Measurements from ENCODE around the gene EMCN. TPM values are rescaled to one million over a fixed set of nuclear protein-coding genes. Genes with fewer than 3 reads are reported as not detected.

EMCN gene
- polyA plus RNA-seq, 3 donors: not detected

DNA sequence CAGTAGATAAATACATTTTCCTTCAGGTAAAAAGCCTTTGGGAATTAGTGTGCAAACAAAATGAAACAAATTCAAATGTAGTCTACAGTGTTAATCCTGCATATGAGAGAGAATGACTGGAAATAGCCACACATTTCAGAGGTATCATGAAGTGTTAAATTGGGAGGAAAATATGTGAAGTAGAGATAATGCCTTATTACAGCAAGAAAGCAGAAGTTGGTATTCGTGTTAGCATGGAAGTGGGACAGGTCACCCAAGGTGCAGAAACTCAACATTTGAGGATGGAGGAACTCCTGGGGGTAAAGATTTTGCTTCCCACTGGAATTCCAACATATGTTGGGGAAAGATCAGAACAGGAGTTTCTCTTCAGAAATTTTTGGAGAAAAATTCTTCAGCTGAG is 51.3 kb downstream of the EMCN start:
- no peak overlapping the region for H3K4me3 ChIP-seq (replicated peaks in 1 of 3; ENCODE audit: low read depth in 2 of 3, low read length in 3 of 3)
- H4K20me1 ChIP-seq (ENCODE audit: insufficient read depth, low read length): no peaks in the 10 kb centered on the region
- no peaks in the 10 kb centered on the region for H3K9me3 ChIP-seq (replicated peaks in 1 of 2; ENCODE audit: control insufficient read depth in 1 of 2, insufficient read depth in 1 of 2, low read length in 2 of 2)
- H3K27me3 Mint-ChIP-seq (ENCODE audit: low read depth in 3 of 3): peaks cover 0 to 1% (median 0%) of the 10 kb centered on the region in 3 donors
- H3K27ac Mint-ChIP-seq: no peak overlapping the region
- H3K79me2 ChIP-seq (ENCODE audit: insufficient read depth, low read length): no peaks in the 10 kb centered on the region
- intact Hi-C loops (cut with micrococcal nuclease): no loop called here
- no peak overlapping the region for H3K27ac ChIP-seq (ENCODE audit: low read depth in 1 of 2, low read length in 2 of 2)
- WGBS (ENCODE audit: insufficient coverage): no CpG with 5 or more reads among the region's 1 CpG
- DNase-seq: no peak
- no peaks in the 10 kb centered on the region for H3K36me3 Mint-ChIP-seq
- no peak overlapping the region for H3K4me3 Mint-ChIP-seq
- H2AFZ ChIP-seq (ENCODE audit: insufficient read depth, low read depth, low read length, poor library complexity, severe bottlenecking): no peak overlapping the region
- H3K27me3 ChIP-seq (ENCODE audit: control insufficient read depth in 2 of 2, insufficient read depth in 2 of 2, low read length in 2 of 2): no peaks in the 10 kb centered on the region
- no peaks in the 10 kb centered on the region for H3K4me1 Mint-ChIP-seq
- TF ChIP-seq, protein P1, sequence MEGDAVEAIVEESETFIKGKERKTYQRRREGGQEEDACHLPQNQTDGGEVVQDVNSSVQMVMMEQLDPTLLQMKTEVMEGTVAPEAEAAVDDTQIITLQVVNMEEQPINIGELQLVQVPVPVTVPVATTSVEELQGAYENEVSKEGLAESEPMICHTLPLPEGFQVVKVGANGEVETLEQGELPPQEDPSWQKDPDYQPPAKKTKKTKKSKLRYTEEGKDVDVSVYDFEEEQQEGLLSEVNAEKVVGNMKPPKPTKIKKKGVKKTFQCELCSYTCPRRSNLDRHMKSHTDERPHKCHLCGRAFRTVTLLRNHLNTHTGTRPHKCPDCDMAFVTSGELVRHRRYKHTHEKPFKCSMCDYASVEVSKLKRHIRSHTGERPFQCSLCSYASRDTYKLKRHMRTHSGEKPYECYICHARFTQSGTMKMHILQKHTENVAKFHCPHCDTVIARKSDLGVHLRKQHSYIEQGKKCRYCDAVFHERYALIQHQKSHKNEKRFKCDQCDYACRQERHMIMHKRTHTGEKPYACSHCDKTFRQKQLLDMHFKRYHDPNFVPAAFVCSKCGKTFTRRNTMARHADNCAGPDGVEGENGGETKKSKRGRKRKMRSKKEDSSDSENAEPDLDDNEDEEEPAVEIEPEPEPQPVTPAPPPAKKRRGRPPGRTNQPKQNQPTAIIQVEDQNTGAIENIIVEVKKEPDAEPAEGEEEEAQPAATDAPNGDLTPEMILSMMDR (IDR thresholded peaks at IDR 0.05): no peak
- H3K4me1 ChIP-seq (ENCODE audit: control insufficient read depth in 1 of 2, insufficient read depth in 2 of 2, low read length in 2 of 2): no peaks in the 10 kb centered on the region
- H3K4me2 ChIP-seq (replicated peaks; ENCODE audit: extremely low read depth, low read length, poor library complexity, severe bottlenecking): no peak overlapping the region
- no peak overlapping the region for H3K9ac ChIP-seq (ENCODE audit: insufficient read depth, low read length, poor library complexity, severe bottlenecking)
- H3K9me3 Mint-ChIP-seq: peaks cover 0 to 4% (median 2%) of the 10 kb centered on the region in 7 donors
- H3K36me3 ChIP-seq (replicated peaks in 1 of 2; ENCODE audit: control insufficient read depth in 1 of 2, insufficient read depth in 2 of 2, low read length in 2 of 2): no peaks in the 10 kb centered on the region

DNA sequence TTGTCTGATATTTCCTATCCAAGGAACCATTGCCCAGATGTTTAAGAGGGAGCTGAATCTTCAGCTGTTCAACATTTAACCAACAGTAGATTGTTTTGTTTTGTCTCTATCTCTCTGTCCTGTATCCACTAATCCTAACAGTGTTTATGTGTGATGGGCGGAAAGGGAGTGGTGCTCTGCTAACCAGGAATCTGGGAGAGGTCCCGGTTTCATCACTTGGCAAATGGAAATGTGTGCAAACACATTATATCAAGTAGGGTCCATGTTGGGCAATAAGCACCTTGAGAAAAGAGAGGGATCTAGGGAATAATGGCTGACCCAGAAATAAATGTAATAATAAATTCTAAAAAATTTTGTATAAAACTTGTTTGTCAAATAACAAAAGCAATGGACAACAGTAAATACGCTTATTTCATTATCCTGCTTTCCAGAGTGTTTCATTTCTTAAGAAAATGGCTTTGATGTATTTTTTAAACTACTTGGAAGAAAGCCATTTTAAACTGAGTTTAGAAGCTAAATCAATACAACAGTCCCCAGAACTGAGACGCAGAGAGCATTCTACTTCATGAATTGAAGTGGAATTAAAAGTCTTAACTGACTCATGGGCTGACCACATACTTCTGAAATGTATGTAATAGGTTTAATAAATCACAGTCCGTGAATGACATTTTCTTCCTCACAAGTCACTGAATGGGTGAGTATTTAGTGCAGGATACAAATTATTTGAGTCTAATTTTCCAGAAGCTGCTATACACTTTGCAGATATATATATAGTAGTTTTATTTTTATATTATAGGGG is 55.8 kb downstream of the EMCN start:
- no peaks in the 10 kb centered on the region for H3K79me2 ChIP-seq (ENCODE audit: insufficient read depth, low read length)
- H3K9ac ChIP-seq (ENCODE audit: insufficient read depth, low read length, poor library complexity, severe bottlenecking): no peak overlapping the region
- Mint-ChIP-seq H3K27me3 (ENCODE audit: low read depth in 3 of 3) (no peaks in the 10 kb centered on the region), H3K27ac (no peak overlapping the region), H3K4me1 (no peaks in the 10 kb centered on the region), H3K9me3 (peaks cover 0 to 5% (median 0%) of the 10 kb centered on the region in 7 donors), H3K36me3 (no peaks in the 10 kb centered on the region), H3K4me3 (no peak overlapping the region)
- no peak for DNase-seq
- no peak overlapping the region for H3K4me2 ChIP-seq (replicated peaks; ENCODE audit: extremely low read depth, low read length, poor library complexity, severe bottlenecking)
- H3K9me3 ChIP-seq (replicated peaks in 1 of 2; ENCODE audit: control insufficient read depth in 1 of 2, insufficient read depth in 1 of 2, low read length in 2 of 2): no peaks in the 10 kb centered on the region
- H3K4me1 ChIP-seq (ENCODE audit: control insufficient read depth in 1 of 2, insufficient read depth in 2 of 2, low read length in 2 of 2): no peaks in the 10 kb centered on the region
- no peak overlapping the region for H3K27ac ChIP-seq (ENCODE audit: low read depth in 1 of 2, low read length in 2 of 2)
- H2AFZ ChIP-seq (ENCODE audit: insufficient read depth, low read depth, low read length, poor library complexity, severe bottlenecking): no peak overlapping the region
- no CpG with 5 or more reads among the region's 5 CpGs for WGBS (ENCODE audit: insufficient coverage)
- H3K4me3 ChIP-seq (replicated peaks in 1 of 3; ENCODE audit: low read depth in 2 of 3, low read length in 3 of 3): no peak overlapping the region
- H3K36me3 ChIP-seq (replicated peaks in 1 of 2; ENCODE audit: control insufficient read depth in 1 of 2, insufficient read depth in 2 of 2, low read length in 2 of 2): no peaks in the 10 kb centered on the region
- TF ChIP-seq, protein P1 (IDR thresholded peaks at IDR 0.05): no peak
- no peaks in the 10 kb centered on the region for H4K20me1 ChIP-seq (ENCODE audit: insufficient read depth, low read length)
- intact Hi-C loops (cut with micrococcal nuclease): no loop called here
- H3K27me3 ChIP-seq (ENCODE audit: control insufficient read depth in 2 of 2, insufficient read depth in 2 of 2, low read length in 2 of 2): no peaks in the 10 kb centered on the region

Data from CD14-positive monocyte (primary cell).